ENCODE results near the gene CNOT4.

The CNOT4 gene

DNA sequence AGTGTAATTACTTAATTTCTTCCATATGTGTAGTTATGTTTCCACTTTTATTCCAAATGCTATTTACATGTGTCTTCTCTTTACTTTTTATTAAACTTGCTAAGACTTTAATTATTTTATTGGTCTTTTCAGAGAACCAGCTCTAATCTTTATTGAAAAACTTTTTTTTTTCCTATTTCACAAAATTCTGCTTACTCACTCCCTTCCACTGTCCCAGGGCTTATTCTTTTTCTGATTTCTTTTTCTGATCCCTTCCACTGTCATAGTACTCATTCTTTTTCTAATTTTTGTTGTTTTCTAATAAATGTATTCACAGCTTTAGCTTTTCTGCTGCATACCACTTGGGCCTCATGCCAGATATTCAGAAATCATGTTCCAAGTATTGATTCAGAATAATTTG, 82.7 kb downstream of the CNOT4 start:
- Histone ChIP-seq H3K27me3 (no peaks in the 10 kb centered on the region), H3K9me3 (no peaks in the 10 kb centered on the region), H3K4me1 (no peaks in the 10 kb centered on the region; the same call in 1 of the 2 replicates), H3K4me3 (ENCODE audit: low read depth, low read length) (no peak overlapping the region), H3K36me3 (no peaks in the 10 kb centered on the region)
- DNase-seq = no peak
- TF ChIP-seq, protein P1, sequence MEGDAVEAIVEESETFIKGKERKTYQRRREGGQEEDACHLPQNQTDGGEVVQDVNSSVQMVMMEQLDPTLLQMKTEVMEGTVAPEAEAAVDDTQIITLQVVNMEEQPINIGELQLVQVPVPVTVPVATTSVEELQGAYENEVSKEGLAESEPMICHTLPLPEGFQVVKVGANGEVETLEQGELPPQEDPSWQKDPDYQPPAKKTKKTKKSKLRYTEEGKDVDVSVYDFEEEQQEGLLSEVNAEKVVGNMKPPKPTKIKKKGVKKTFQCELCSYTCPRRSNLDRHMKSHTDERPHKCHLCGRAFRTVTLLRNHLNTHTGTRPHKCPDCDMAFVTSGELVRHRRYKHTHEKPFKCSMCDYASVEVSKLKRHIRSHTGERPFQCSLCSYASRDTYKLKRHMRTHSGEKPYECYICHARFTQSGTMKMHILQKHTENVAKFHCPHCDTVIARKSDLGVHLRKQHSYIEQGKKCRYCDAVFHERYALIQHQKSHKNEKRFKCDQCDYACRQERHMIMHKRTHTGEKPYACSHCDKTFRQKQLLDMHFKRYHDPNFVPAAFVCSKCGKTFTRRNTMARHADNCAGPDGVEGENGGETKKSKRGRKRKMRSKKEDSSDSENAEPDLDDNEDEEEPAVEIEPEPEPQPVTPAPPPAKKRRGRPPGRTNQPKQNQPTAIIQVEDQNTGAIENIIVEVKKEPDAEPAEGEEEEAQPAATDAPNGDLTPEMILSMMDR (IDR thresholded peaks at IDR 0.05; ENCODE audit: low read depth, low read length) = no peak

DNA sequence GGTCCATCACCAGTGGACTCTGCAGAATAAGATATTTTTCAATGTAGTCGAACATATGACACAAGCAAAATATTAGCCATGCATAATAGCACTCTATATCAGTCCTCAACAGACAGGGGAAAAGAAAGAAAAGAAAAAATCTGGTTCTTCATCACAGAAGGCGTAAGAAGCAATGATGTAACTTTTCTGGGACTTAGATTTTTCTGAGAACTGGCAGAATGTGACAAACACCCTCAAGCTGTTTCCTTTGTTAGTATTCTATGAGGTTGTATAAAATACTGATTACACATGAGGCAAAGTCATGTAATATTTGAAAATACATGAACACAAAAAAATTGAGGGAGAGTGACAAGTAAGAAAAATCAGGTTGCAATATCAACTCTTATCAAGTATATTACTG, 84.9 kb downstream of the CNOT4 start:
- Histone ChIP-seq H3K9me3 (no peaks in the 10 kb centered on the region), H3K36me3 (no peaks in the 10 kb centered on the region), H3K27me3 (no peaks in the 10 kb centered on the region), H3K4me1 (no peaks in the 10 kb centered on the region), H3K4me3 (ENCODE audit: low read depth, low read length) (no peak overlapping the region)
- TF ChIP-seq, protein P1 (IDR thresholded peaks at IDR 0.05; ENCODE audit: low read depth, low read length) = no peak
- no peak for DNase-seq

DNA sequence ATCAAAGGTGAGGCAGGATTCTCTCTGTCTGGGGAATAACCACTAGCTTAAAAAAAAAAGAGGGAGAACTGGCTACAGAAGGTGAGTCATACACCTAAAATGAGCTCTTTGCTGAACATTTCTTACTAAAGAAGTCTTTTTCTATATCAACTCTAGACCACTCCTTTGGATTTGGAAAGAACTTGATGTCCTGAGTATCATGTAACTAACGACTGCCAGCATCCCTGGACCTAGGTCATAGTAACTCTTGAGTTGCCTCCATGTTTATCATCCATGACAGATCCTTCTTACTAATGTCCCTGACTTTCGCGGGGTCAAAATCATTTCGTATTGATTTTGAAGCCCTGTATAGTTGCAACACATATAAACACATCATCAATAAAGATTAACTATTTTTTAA, 89.1 kb downstream of the CNOT4 start:
- H3K36me3 ChIP-seq = no peaks in the 10 kb centered on the region
- TF ChIP-seq, protein P1 (IDR thresholded peaks at IDR 0.05; ENCODE audit: low read depth, low read length) = no peak
- no peak for DNase-seq
- no peak overlapping the region for H3K4me3 ChIP-seq (ENCODE audit: low read depth, low read length)
- no peaks in the 10 kb centered on the region for H3K4me1 ChIP-seq
- no peaks in the 10 kb centered on the region for H3K9me3 ChIP-seq
- no peaks in the 10 kb centered on the region for H3K27me3 ChIP-seq

DNA sequence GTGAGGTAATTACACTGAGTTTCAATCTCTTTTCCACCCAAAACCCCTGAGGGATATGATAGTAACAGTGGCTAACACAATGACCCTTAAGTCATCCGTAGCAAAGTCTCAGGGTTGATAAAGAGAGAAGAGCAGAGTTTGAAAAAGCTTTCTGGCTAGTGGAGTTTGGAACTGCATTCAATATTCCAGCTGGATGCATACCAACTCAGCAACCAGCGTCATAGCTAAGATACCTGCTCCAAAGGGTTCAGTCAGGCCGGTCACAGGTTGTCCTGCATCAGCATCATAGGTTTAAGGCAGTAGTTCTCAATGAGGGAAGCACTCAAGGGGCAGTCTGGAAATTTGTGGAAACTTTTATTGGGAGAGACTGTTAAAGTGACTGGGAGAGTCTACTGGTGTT, 93.5 kb downstream of the CNOT4 start:
- DNase-seq = no peak
- H3K4me1 ChIP-seq = no peaks in the 10 kb centered on the region
- no peak overlapping the region for H3K4me3 ChIP-seq (ENCODE audit: low read depth, low read length)
- H3K27me3 ChIP-seq = no peaks in the 10 kb centered on the region
- TF ChIP-seq, protein P1 (IDR thresholded peaks at IDR 0.05; ENCODE audit: low read depth, low read length) = no peak
- no peaks in the 10 kb centered on the region for H3K36me3 ChIP-seq
- H3K9me3 ChIP-seq = no peaks in the 10 kb centered on the region

DNA sequence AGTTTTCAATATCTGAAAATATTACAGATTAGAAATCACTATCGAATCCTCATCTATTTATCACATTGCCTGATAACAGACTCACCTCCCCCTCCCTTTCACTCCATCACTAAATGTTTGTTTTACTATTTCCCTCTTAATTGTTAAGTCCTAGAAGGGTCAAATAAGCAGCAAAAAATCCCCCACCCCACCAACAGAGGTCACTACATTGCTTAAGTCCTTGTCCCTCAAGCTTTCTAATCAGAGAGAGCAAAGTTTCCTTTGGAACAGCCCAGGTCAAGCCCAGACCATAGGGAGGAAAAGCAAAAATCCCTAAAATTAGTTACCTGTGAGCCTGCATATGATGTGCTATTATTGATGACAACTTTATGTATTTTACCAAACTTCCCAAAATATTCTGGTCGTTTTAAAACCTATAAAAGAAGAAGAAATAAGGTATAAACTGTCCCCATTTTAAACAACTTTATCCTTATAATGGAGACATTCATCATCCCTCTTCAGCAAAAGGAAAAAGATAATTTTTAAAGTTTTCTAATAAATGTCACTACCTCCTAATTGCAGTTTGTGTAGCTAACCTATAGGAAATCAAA, 95.0 kb downstream of the CNOT4 start:
- DNase-seq = peak; percentile 66
- Histone ChIP-seq H3K9me3 (no peaks in the 10 kb centered on the region), H3K4me1 (peaks cover 4% of the 10 kb centered on the region; the same call in 1 of the 2 replicates), H3K4me3 (ENCODE audit: low read depth, low read length) (no peak overlapping the region), H3K36me3 (no peaks in the 10 kb centered on the region), H3K27me3 (no peaks in the 10 kb centered on the region)
- TF ChIP-seq, protein P1 (IDR thresholded peaks at IDR 0.05; ENCODE audit: low read depth, low read length) = peak; percentile 85

DNA sequence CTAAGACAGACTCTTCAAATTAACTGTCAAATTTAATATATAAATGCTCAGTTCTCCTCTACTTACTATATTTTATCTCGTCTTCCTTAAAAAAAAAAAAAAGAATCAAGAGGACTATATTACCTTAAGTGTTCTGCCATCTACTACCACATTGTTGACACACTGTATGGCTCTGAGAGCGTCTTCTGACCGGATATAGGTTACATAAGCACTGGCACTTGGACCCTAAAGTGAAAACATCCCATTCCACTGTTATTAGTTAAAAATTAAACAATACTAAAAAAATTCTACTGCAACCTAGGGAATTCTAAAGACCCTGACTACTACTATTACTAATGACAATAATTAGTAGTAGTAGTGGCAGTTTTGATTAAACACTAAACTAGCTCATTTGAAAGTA, 95.7 kb downstream of the CNOT4 start:
- TF ChIP-seq, protein P1 (IDR thresholded peaks at IDR 0.05; ENCODE audit: low read depth, low read length) = no peak
- no peaks in the 10 kb centered on the region for H3K9me3 ChIP-seq
- no peak for DNase-seq
- no peaks in the 10 kb centered on the region for H3K36me3 ChIP-seq
- peaks cover 4% of the 10 kb centered on the region; the same call in 1 of the 2 replicates for H3K4me1 ChIP-seq
- H3K27me3 ChIP-seq = no peaks in the 10 kb centered on the region
- no peak overlapping the region for H3K4me3 ChIP-seq (ENCODE audit: low read depth, low read length)
